IMR-90 (cell line): Measurements from ENCODE around the gene RGMA. TPM values are rescaled to one million over a fixed set of nuclear protein-coding genes. Genes with fewer than 3 reads are reported as not detected.

Experiments
- ATAC-seq: fragments of 200-7000 bp; cut with Tn5 transposase; 2 replicates; pipeline ENCODE4 v1.9.1; 2020; ENCODE audit warnings: low read depth, mild to moderate bottlenecking, moderate library complexity
- BruUV-seq: library from RNA; stranded (reverse); fragments of 400-500 nt; replicated peaks from 2 replicates; lab custom pipeline; 2021; lab: Mats Ljungman, UMichigan
- CTCF ChIA-PET: fragments of 300-600 bp; formaldehyde crosslinking; extraction: SDS; loops from one replicate; lab custom pipeline; 2021; ENCODE audit warnings: antibody characterized with exemption; lab: Yijun Ruan, JAX
- POLR2A ChIA-PET: fragments of 300-600 bp; sonication (Branson Sonifier 250); formaldehyde crosslinking; loops from one replicate; lab custom pipeline; 2022; ENCODE audit warnings: antibody characterized with exemption; ENCODE audit not compliant: unreplicated experiment; lab: Charles Lee
- DNase-seq: peaks from one replicate; pipeline ENCODE4 v3.0.0; 2013
- H2AFZ ChIP-seq: replicated peaks from 2 replicates; pipeline ENCODE3; 2013; ENCODE audit warnings: low read length, mild to moderate bottlenecking; ENCODE audit not compliant: poor library complexity
- H2AK5ac ChIP-seq: 2 replicates; pipeline ENCODE4 v1.6.1; 2013; ENCODE audit warnings: low read depth, low read length, inconsistent platforms
- H2AK9ac ChIP-seq: replicated peaks from 2 replicates; pipeline ENCODE3; 2013; ENCODE audit warnings: mild to moderate bottlenecking, low read depth, low read length, moderate library complexity; ENCODE audit not compliant: poor library complexity
- H2BK120ac ChIP-seq: 2 replicates; pipeline ENCODE4 v1.6.1; 2013; ENCODE audit warnings: low read depth, low read length, inconsistent platforms
- H2BK15ac ChIP-seq: 3 replicates; pipeline ENCODE4 v1.6.1; 2013; ENCODE audit warnings: low read depth, low read length, inconsistent platforms
- H2BK20ac ChIP-seq: 2 replicates; pipeline ENCODE4 v1.6.1; 2013; ENCODE audit warnings: low read depth, mild to moderate bottlenecking, inconsistent platforms, low read length, moderate library complexity
- H2BK5ac ChIP-seq: 2 replicates; pipeline ENCODE4 v1.6.1; 2013; ENCODE audit warnings: mild to moderate bottlenecking, low read depth, low read length, inconsistent platforms; ENCODE audit not compliant: poor library complexity, severe bottlenecking
- H3K14ac ChIP-seq: replicated peaks from 2 replicates; pipeline ENCODE4 v1.6.1; 2013; ENCODE audit warnings: low read depth, low read length, inconsistent platforms
- H3K18ac ChIP-seq: 2 replicates; pipeline ENCODE4 v1.6.1; 2013; ENCODE audit warnings: low read depth, low read length, control low read depth
- H3K23ac ChIP-seq: 2 replicates; pipeline ENCODE4 v1.6.1; 2013; ENCODE audit warnings: low read depth, low read length, inconsistent platforms
- H3K27ac ChIP-seq: 2 replicates; pipeline ENCODE4 v1.5.1; 2013; ENCODE audit warnings: mild to moderate bottlenecking, control low read depth, low read length; ENCODE audit not compliant: insufficient read depth
- H3K27me3 ChIP-seq: 2 replicates; pipeline ENCODE4 v1.6.1; 2013; ENCODE audit warnings: low read length; ENCODE audit not compliant: control insufficient read depth, insufficient read depth
- H3K36me3 ChIP-seq: 2 replicates; pipeline ENCODE4 v1.6.1; 2013; ENCODE audit warnings: low read length, mixed read lengths; ENCODE audit not compliant: control insufficient read depth, insufficient read depth
- H3K4ac ChIP-seq: 2 replicates; pipeline ENCODE4 v1.6.1; 2013; ENCODE audit warnings: low read depth, low read length, inconsistent platforms
- H3K4me1 ChIP-seq: 2 replicates; pipeline ENCODE4 v1.6.1; 2013; ENCODE audit warnings: low read length, mixed read lengths; ENCODE audit not compliant: control insufficient read depth, insufficient read depth
- H3K4me2 ChIP-seq: 2 replicates; pipeline ENCODE4 v1.6.1; 2013; ENCODE audit warnings: low read depth, mild to moderate bottlenecking, control low read depth, low read length, moderate library complexity
- H3K4me3 ChIP-seq: 2 replicates; pipeline ENCODE4 v1.5.1; 2013; ENCODE audit warnings: low read depth, mild to moderate bottlenecking, control low read depth, low read length, moderate library complexity; ENCODE audit not compliant: insufficient read depth
- H3K56ac ChIP-seq: 2 replicates; pipeline ENCODE4 v1.6.1; 2013; ENCODE audit warnings: low read length, inconsistent platforms; ENCODE audit not compliant: insufficient read depth; ENCODE audit errors: extremely low read depth
- H3K79me1 ChIP-seq, 2 experiments: 2 replicates each; pipeline ENCODE4 v1.6.1; 2013; ENCODE audit warnings: low read length in 2 of 2, inconsistent platforms in 1 of 2, low read depth in 1 of 2
- H3K9ac ChIP-seq: 2 replicates; pipeline ENCODE4 v1.6.1; 2013; ENCODE audit warnings: low read depth, low read length, control low read depth
- H3K9me1 ChIP-seq: 2 replicates; pipeline ENCODE4 v1.6.1; 2013; ENCODE audit warnings: low read length, inconsistent platforms; ENCODE audit not compliant: insufficient read depth
- H3K9me3 ChIP-seq: 2 replicates; pipeline ENCODE4 v1.6.1; 2013; ENCODE audit warnings: low read length; ENCODE audit not compliant: control insufficient read depth, insufficient read depth
- H4K20me1 ChIP-seq: 2 replicates; pipeline ENCODE4 v1.6.1; 2013; ENCODE audit warnings: low read length, inconsistent platforms; ENCODE audit not compliant: insufficient read depth
- H4K5ac ChIP-seq: 2 replicates; pipeline ENCODE4 v1.6.1; 2013; ENCODE audit warnings: mild to moderate bottlenecking, low read depth, low read length, control low read depth
- H4K8ac ChIP-seq, 2 experiments: 2 replicates each; pipeline ENCODE4 v1.6.1; 2013; ENCODE audit warnings: low read depth in 2 of 2, low read length in 2 of 2, control low read depth in 1 of 2, inconsistent platforms in 1 of 2
- H4K91ac ChIP-seq: 2 replicates; pipeline ENCODE4 v1.6.1; 2013; ENCODE audit warnings: low read depth, low read length, inconsistent platforms; ENCODE audit not compliant: insufficient read depth
- CEBPB ChIP-seq: IDR thresholded peaks from 2 replicates; pipeline ENCODE4 v1.6.1; 2012; ENCODE audit warnings: low read depth, low read length, improper control_type of control experiment
- CHD1 ChIP-seq: IDR thresholded peaks from 2 replicates; pipeline ENCODE4 v1.6.1; 2012; ENCODE audit warnings: low read depth, low read length, improper control_type of control experiment
- MAFK ChIP-seq: IDR thresholded peaks from 2 replicates; pipeline ENCODE4 v1.6.1; 2012; ENCODE audit warnings: low read depth, low read length, improper control_type of control experiment
- MAZ ChIP-seq: IDR thresholded peaks from 2 replicates; pipeline ENCODE4 v1.6.1; 2012; ENCODE audit warnings: low read depth, mild to moderate bottlenecking, low read length, improper control_type of control experiment, moderate library complexity, borderline replicate concordance
- NFE2L2 ChIP-seq: fragments of 150-350 bp; IDR thresholded peaks from 2 replicates; pipeline ENCODE4 v1.6.1; 2016; ENCODE audit warnings: low read depth, mild to moderate bottlenecking, low read length
- POLR2A ChIP-seq: IDR thresholded peaks from 2 replicates; pipeline ENCODE4 v1.6.1; 2012; ENCODE audit warnings: mild to moderate bottlenecking, low read depth, low read length
- RAD21 ChIP-seq: IDR thresholded peaks from 2 replicates; pipeline ENCODE4 v1.6.1; 2012; ENCODE audit warnings: low read length, improper control_type of control experiment
- RCOR1 ChIP-seq: IDR thresholded peaks from 2 replicates; pipeline ENCODE4 v1.6.1; 2012; ENCODE audit warnings: mild to moderate bottlenecking, low read length, improper control_type of control experiment; ENCODE audit not compliant: insufficient replicate concordance
- SMC3 ChIP-seq: fragments of 150-350 bp; IDR thresholded peaks from 2 replicates; pipeline ENCODE4 v1.6.1; 2016; ENCODE audit warnings: low read depth, mild to moderate bottlenecking, antibody characterized with exemption, low read length, moderate library complexity
- WGBS, 2 experiments: methylation state at CpG; one replicate each; pipeline versions ENCODE4 v1.1.5 to v1.1.7; 2013; ENCODE audit warnings: missing lambda C conversion rate in 2 of 2; ENCODE audit not compliant: insufficient read length in 1 of 2; ENCODE audit errors: extremely low coverage in 2 of 2; 5-methylcytosine and 5-hydroxymethylcytosine counted together
- dilution Hi-C: fragments of 300-500 bp; cut with HindIII; formaldehyde crosslinking; loops from one replicate; pipeline ENCODE4 v1.14.3; 2018; ENCODE audit warnings: low sequenced_read_pairs; ENCODE audit not compliant: unreplicated experiment
- in situ Hi-C: fragments of 300-500 bp; cut with MboI; formaldehyde crosslinking; loops from 3 replicates; pipeline ENCODE4 v1.14.3; 2019; ENCODE audit warnings: low sequenced_read_pairs, inconsistent platforms, mixed read lengths
- intact Hi-C: fragments of 100-400 bp; cut with micrococcal nuclease; formaldehyde crosslinking; loops from 2 replicates; pipeline ENCODE4 v1.10.0; 2022
- polyA plus RNA-seq, 3 experiments: library from polyadenylated mRNA; depleted of rRNA; stranded (reverse); fragments of >200 nt; gene quantifications; 2 replicates each; pipeline ENCODE4 v1.2.3, GENCODE V29; 2012; ENCODE audit warnings: low replicate concordance in 1 of 3
- total RNA-seq: library from RNA; depleted of rRNA; stranded (reverse); fragments of >200 nt; gene quantifications from 2 replicates; pipeline ENCODE4 v1.2.3, GENCODE V29; 2012
- TF ChIP-seq, protein P1 (sequence below): fragments of 150-350 bp; IDR thresholded peaks from 2 replicates; pipeline ENCODE4 v1.6.1; 2016; ENCODE audit warnings: low read depth, mild to moderate bottlenecking, low read length, moderate library complexity, borderline replicate concordance

The RGMA gene
- total and polyA plus RNA-seq, 2 of the 4 experiments (the other 2 are of a cell fraction), result 0.18 to 0.26 TPM

DNA sequence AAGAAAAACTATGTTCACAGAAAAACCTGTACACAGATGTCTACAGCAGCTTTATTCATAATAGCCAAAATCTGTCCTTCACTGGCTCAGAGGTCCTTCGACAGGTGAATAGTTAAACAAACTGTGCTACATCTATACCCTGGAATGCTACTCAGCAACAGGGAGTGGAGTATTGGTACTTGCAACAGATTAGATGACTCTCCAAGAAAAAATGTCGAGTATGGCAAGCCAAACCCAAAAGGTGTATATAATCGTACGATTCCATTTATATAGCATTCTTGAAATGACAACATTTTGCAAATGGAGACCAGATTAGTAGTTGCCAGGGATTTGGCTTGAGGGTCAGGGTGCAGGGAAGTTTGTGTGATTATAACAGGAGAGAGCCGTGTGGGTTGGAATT lies 22.4 kb upstream of the RGMA start:
- TF ChIP-seq MAFK (no peak), RCOR1 (no peak), CEBPB (no peak), MAZ (no peak), CHD1 (no peak), RAD21 (no peak), POLR2A (no peak), SMC3 (no peak), NFE2L2 (no peak)
- TF ChIP-seq, protein P1, sequence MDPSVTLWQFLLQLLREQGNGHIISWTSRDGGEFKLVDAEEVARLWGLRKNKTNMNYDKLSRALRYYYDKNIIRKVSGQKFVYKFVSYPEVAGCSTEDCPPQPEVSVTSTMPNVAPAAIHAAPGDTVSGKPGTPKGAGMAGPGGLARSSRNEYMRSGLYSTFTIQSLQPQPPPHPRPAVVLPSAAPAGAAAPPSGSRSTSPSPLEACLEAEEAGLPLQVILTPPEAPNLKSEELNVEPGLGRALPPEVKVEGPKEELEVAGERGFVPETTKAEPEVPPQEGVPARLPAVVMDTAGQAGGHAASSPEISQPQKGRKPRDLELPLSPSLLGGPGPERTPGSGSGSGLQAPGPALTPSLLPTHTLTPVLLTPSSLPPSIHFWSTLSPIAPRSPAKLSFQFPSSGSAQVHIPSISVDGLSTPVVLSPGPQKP, result no peak
- POLR2A ChIA-PET, result no interaction called here
- Histone ChIP-seq H4K20me1 (no peaks in the 10 kb centered on the region), H3K4me2 (no peak overlapping the region), H2AFZ (no peak overlapping the region), H3K14ac (no peak overlapping the region), H3K4me1 (no peaks in the 10 kb centered on the region), H3K36me3 (no peaks in the 10 kb centered on the region), H2BK120ac (no peak overlapping the region), H3K79me1 (no peaks in the 10 kb centered on the region), H4K8ac (no peak overlapping the region), H2AK5ac (no peak overlapping the region), H3K27me3 (no peaks in the 10 kb centered on the region; the same call in 1 of the 2 replicates), H3K9me3 (0 out of 2 replicates have a peak, but pooled peaks cover 1% of the 10 kb centered on the region), H3K9me1 (no peaks in the 10 kb centered on the region), H3K27ac (no peak overlapping the region), H4K91ac (no peak overlapping the region), H3K23ac (no peak overlapping the region), H2AK9ac (no peak overlapping the region), H3K9ac (no peak overlapping the region), H3K18ac (no peak overlapping the region), H3K4me3 (no peak overlapping the region), H4K5ac (no peak overlapping the region), H2BK15ac (no peak overlapping the region), H3K56ac (no peak overlapping the region), H3K4ac (no peak overlapping the region), H2BK5ac (no peak overlapping the region), H2BK20ac (no peak overlapping the region)
- DNase-seq (no peak), ATAC-seq (no peak)
- BruUV-seq, result no TSS peak
- dilution Hi-C loops, result no loop called here
- in situ Hi-C loops, result no loop called here
- intact Hi-C loops, result no loop called here
- CTCF ChIA-PET, result no interaction called here
- 14% methylated on average over 2 of the region's 5 CpGs; no CpG with 5 or more reads in 1 of the 2 experiments for WGBS, 2 experiments
